ENCODE data around the gene TANGO2. TPM values are rescaled to one million over a fixed set of nuclear protein-coding genes. Genes with fewer than 3 reads are reported as not detected.

TANGO2 gene
- total and polyA plus RNA-seq, 7 experiments from 2014 or later, result 20.0 to 43.1 (median 38.6) TPM

GRCh38 chr22:20012741-20013331, 8.1 kb upstream of the TANGO2 start:
- no peak for DNase-seq

DNA sequence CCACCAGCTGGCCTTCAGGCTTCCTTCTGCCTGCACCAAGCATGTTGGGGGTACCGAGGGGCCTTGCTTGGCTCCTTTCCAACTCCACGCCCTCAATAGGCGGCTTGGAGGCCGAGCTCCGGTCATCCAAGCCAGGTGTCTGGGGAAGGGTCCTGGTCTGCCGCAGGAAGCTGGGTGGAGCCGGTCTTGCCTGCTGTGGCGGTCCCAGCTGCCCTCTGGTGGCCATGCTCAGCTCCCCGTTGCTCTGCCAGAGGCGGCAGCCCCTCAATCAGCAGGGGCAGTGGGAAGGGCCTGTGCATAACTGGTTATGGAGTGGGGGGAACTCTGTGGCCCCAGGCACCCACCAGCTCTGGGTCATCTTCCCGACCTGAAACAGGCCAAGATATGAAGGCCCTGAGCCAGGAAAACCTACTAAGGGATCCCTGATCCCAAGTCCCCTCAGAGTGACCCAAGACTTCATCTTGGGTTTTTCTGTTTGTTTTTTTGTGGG, 7.5 kb upstream of the TANGO2 start:
- peaks cover 4 to 5% of the 10 kb centered on the region in 2 donors for H3K4me1 ChIP-seq (ENCODE audit: control insufficient read depth in 2 of 2, insufficient read depth in 2 of 2, low read length in 2 of 2)
- H3K27ac ChIP-seq (ENCODE audit: low read depth, low read length), result no peak overlapping the region
- no peaks in the 10 kb centered on the region for H3K36me3 Mint-ChIP-seq
- no peaks in the 10 kb centered on the region for H3K9me3 ChIP-seq (ENCODE audit: control insufficient read depth in 2 of 3, low read length in 3 of 3)
- no peak overlapping the region for H3K4me3 Mint-ChIP-seq
- POLR2A ChIA-PET, result interaction anchor here (1.1 kb wide), 1 partner anchor 8 kb away, joined by 4 read pairs; no protein-coding TSS in a partner anchor
- H3K36me3 ChIP-seq (ENCODE audit: control insufficient read depth in 2 of 3, insufficient read depth in 3 of 3, low read length in 3 of 3), result peaks cover 0 to 4% (median 0%) of the 10 kb centered on the region in 3 experiments
- H3K27me3 Mint-ChIP-seq, result peaks cover 0 to 33% (median 0%) of the 10 kb centered on the region in 5 donors
- intact Hi-C loops (cut with micrococcal nuclease), result loop anchor here in 1 of 2 donors (1.0 kb wide), 1 partner anchor 43 kb away; no protein-coding TSS in a partner anchor
- ATAC-seq (no peak), DNase-seq (peak in 2 of 9 donors; percentile 22 to 28)
- H3K27ac Mint-ChIP-seq, result no peak overlapping the region
- H3K9me3 Mint-ChIP-seq, result no peaks in the 10 kb centered on the region
- H3K4me1 Mint-ChIP-seq, result peaks cover 0 to 19% (median 13%) of the 10 kb centered on the region in 7 donors
- H3K27me3 ChIP-seq (ENCODE audit: control insufficient read depth in 2 of 2, insufficient read depth in 2 of 2, low read length in 2 of 2), result no peaks in the 10 kb centered on the region
- H3K4me3 ChIP-seq (ENCODE audit: low read length), result no peak overlapping the region
- CTCF ChIA-PET, result interaction anchor here (0.8 to 1.2 kb wide), 2 partner anchors 42 to 65 kb away, joined by 3 to 4 read pairs; no protein-coding TSS in a partner anchor

More at GRCh38 chr22:20012741-20013331, 8.1 kb upstream of the TANGO2 start:
- ATAC-seq, result no peak
- no peak overlapping the region for H3K4me3 Mint-ChIP-seq
- H3K9me3 ChIP-seq (ENCODE audit: control insufficient read depth in 2 of 3, low read length in 3 of 3), result no peaks in the 10 kb centered on the region
- peaks cover 0 to 17% (median 13%) of the 10 kb centered on the region in 7 donors for H3K4me1 Mint-ChIP-seq
- no peak overlapping the region for H3K4me3 ChIP-seq (ENCODE audit: low read length)
- no peak overlapping the region for H3K27ac Mint-ChIP-seq
- ChIA-PET CTCF (interaction anchor here (1.2 kb wide), 1 partner anchor 42 kb away, joined by 4 read pairs; no protein-coding TSS in a partner anchor), POLR2A (interaction anchor here (1.1 kb wide), 1 partner anchor 9 kb away, joined by 4 read pairs; no protein-coding TSS in a partner anchor)
- H3K36me3 ChIP-seq (ENCODE audit: control insufficient read depth in 2 of 3, insufficient read depth in 3 of 3, low read length in 3 of 3), result peaks cover 0 to 4% (median 0%) of the 10 kb centered on the region in 3 experiments
- no peaks in the 10 kb centered on the region for H3K9me3 Mint-ChIP-seq
- H3K27ac ChIP-seq (ENCODE audit: low read depth, low read length), result no peak overlapping the region
- no peaks in the 10 kb centered on the region for H3K27me3 ChIP-seq (ENCODE audit: control insufficient read depth in 2 of 2, insufficient read depth in 2 of 2, low read length in 2 of 2)
- H3K36me3 Mint-ChIP-seq, result no peaks in the 10 kb centered on the region
- intact Hi-C loops (cut with micrococcal nuclease), result loop anchor here in 1 of 2 donors (1.0 kb wide), 1 partner anchor 43 kb away; no protein-coding TSS in a partner anchor
- H3K4me1 ChIP-seq (ENCODE audit: control insufficient read depth in 2 of 2, insufficient read depth in 2 of 2, low read length in 2 of 2), result peaks cover 4 to 5% of the 10 kb centered on the region in 2 donors
- H3K27me3 Mint-ChIP-seq, result peaks cover 0 to 27% (median 0%) of the 10 kb centered on the region in 5 donors

DNA sequence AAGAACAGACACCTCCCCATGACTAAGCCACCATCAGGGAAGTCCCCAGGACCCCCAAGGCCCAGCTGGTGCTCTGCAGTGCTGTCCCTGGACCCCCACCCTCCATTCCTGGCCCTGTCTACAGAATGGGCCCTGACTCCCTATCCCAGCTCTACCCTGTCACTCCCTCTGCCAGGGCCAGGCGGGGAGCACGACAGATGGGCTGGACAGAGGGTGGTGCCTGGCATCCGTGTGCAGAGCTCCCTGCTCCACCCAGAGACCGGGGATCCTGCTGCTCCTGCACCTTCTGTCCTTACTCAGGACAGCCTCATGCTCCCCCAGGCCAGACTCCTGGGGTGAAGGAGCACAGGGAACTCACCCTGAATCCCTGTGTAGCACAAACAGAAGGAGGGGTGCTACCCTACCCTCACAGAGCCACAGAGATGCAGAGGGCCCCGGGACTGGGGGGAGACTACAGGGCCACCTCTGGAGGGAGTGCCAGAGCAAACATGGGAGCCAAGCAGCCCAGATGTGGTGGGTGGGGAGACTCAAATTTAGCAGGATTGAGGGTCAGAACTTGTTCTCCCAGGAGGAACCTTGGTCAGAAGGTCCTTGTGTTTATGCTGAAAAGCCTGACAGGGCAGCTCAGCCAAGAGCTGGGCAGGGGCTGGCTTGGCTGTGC, 6.3 kb upstream of the TANGO2 start:
- ChIA-PET CTCF (interaction anchor here (0.7 kb wide), 1 partner anchor 59 kb away, joined by 3 read pairs; no protein-coding TSS in a partner anchor), POLR2A (interaction anchor here (0.5 kb wide), 1 partner anchor 56 kb away, joined by 4 read pairs; no protein-coding TSS in a partner anchor)
- H3K4me3 Mint-ChIP-seq, result peak overlapping the region in 7 of 10 donors; percentile 55 to 83 (median 74)
- Histone ChIP-seq H3K9me3 (ENCODE audit: control insufficient read depth in 2 of 3, low read length in 3 of 3) (no peaks in the 10 kb centered on the region), H3K4me3 (ENCODE audit: low read length) (no peak overlapping the region), H3K4me1 (ENCODE audit: control insufficient read depth in 2 of 2, insufficient read depth in 2 of 2, low read length in 2 of 2) (peaks cover 4 to 5% of the 10 kb centered on the region in 2 donors), H3K27me3 (ENCODE audit: control insufficient read depth in 2 of 2, insufficient read depth in 2 of 2, low read length in 2 of 2) (no peaks in the 10 kb centered on the region), H3K27ac (ENCODE audit: low read depth, low read length) (no peak overlapping the region), H3K36me3 (ENCODE audit: control insufficient read depth in 2 of 3, insufficient read depth in 3 of 3, low read length in 3 of 3) (peaks cover 0 to 4% (median 0%) of the 10 kb centered on the region in 3 experiments)
- H3K27ac Mint-ChIP-seq, result no peak overlapping the region
- H3K4me1 Mint-ChIP-seq, result peaks cover 0 to 19% (median 14%) of the 10 kb centered on the region in 7 donors
- peaks cover 0 to 40% (median 0%) of the 10 kb centered on the region in 5 donors for H3K27me3 Mint-ChIP-seq
- no peaks in the 10 kb centered on the region for H3K9me3 Mint-ChIP-seq
- DNase-seq (no peak), ATAC-seq (no peak)
- H3K36me3 Mint-ChIP-seq, result no peaks in the 10 kb centered on the region
- intact Hi-C loops (cut with micrococcal nuclease), result loop anchor here in 1 of 2 donors (5.0 kb wide), 1 partner anchor 157 kb away; no protein-coding TSS in a partner anchor

- H3K4me3 Mint-ChIP-seq, result peak overlapping the region; percentile 55 to 83 (median 76)
These were observed 5.7 kb upstream of the TANGO2 start for GRCh38 chr22:20015187-20015625.

GRCh38 chr22:20015971-20016733, 4.8 kb upstream of the TANGO2 start:
- peaks cover 0 to 26% (median 19%) of the 10 kb centered on the region in 7 donors for H3K4me1 Mint-ChIP-seq
- ATAC-seq (no peak), DNase-seq (peak in 3 of 9 donors; percentile 9 to 28 (median 18))
- H3K27me3 ChIP-seq (ENCODE audit: control insufficient read depth in 2 of 2, insufficient read depth in 2 of 2, low read length in 2 of 2), result no peaks in the 10 kb centered on the region
- H3K4me3 ChIP-seq (ENCODE audit: low read length), result peak overlapping the region; percentile 78
- no peak overlapping the region for H3K27ac Mint-ChIP-seq
- H3K36me3 Mint-ChIP-seq, result no peaks in the 10 kb centered on the region
- peak overlapping the region; percentile 35 for H3K27ac ChIP-seq (ENCODE audit: low read depth, low read length)
- intact Hi-C loops (cut with micrococcal nuclease), result loop anchor here (1.0 to 5.0 kb wide), 5 partner anchors 29 to 159 kb away; partner anchors contain the start of genes TRMT2A (in 1 of the 2) and ZDHHC8 (in 1 of the 2)
- peaks cover 0 to 2% (median 0%) of the 10 kb centered on the region in 11 donors for H3K9me3 Mint-ChIP-seq
- H3K4me3 Mint-ChIP-seq, result peak overlapping the region in 6 of 10 donors; percentile 23 to 90 (median 86)
- POLR2A ChIA-PET, result interaction anchor here (1.0 kb wide), 1 partner anchor 26 kb away, joined by 3 read pairs; no protein-coding TSS in a partner anchor
- H3K9me3 ChIP-seq (ENCODE audit: control insufficient read depth in 2 of 3, low read length in 3 of 3), result no peaks in the 10 kb centered on the region
- H3K27me3 Mint-ChIP-seq, result peaks cover 0 to 40% (median 0%) of the 10 kb centered on the region in 5 donors
- CTCF ChIA-PET, result interaction anchor here (0.6 to 1.0 kb wide), 2 partner anchors 45 to 285 kb away, joined by 3 read pairs; no protein-coding TSS in a partner anchor
- peaks cover 0 to 6% (median 0%) of the 10 kb centered on the region in 3 experiments for H3K36me3 ChIP-seq (ENCODE audit: control insufficient read depth in 2 of 3, insufficient read depth in 3 of 3, low read length in 3 of 3)
- H3K4me1 ChIP-seq (ENCODE audit: control insufficient read depth in 2 of 2, insufficient read depth in 2 of 2, low read length in 2 of 2), result peaks cover 10 to 11% of the 10 kb centered on the region in 2 donors

More at GRCh38 chr22:20015187-20015625, 5.7 kb upstream of the TANGO2 start:
- Mint-ChIP-seq H3K9me3 (no peaks in the 10 kb centered on the region), H3K4me1 (peaks cover 0 to 22% (median 18%) of the 10 kb centered on the region in 7 donors), H3K36me3 (no peaks in the 10 kb centered on the region), H3K27ac (peak overlapping the region in 1 of 9 donors; percentile 16), H3K27me3 (peaks cover 0 to 40% (median 0%) of the 10 kb centered on the region in 5 donors)
- Histone ChIP-seq H3K4me1 (ENCODE audit: control insufficient read depth in 2 of 2, insufficient read depth in 2 of 2, low read length in 2 of 2) (peaks cover 7% of the 10 kb centered on the region in 2 donors), H3K36me3 (ENCODE audit: control insufficient read depth in 2 of 3, insufficient read depth in 3 of 3, low read length in 3 of 3) (peaks cover 0 to 4% (median 0%) of the 10 kb centered on the region in 3 experiments), H3K4me3 (ENCODE audit: low read length) (no peak overlapping the region), H3K27ac (ENCODE audit: low read depth, low read length) (no peak overlapping the region), H3K9me3 (ENCODE audit: control insufficient read depth in 2 of 3, low read length in 3 of 3) (no peaks in the 10 kb centered on the region), H3K27me3 (ENCODE audit: control insufficient read depth in 2 of 2, insufficient read depth in 2 of 2, low read length in 2 of 2) (no peaks in the 10 kb centered on the region)
- POLR2A ChIA-PET, result interaction anchor here (0.5 to 1.0 kb wide), 2 partner anchors 25 to 57 kb away, joined by 3 to 4 read pairs; no protein-coding TSS in a partner anchor
- CTCF ChIA-PET, result interaction anchor here (0.7 to 1.0 kb wide), 2 partner anchors 44 to 59 kb away, joined by 3 read pairs; no protein-coding TSS in a partner anchor
- ATAC-seq (no peak), DNase-seq (no peak)
- intact Hi-C loops (cut with micrococcal nuclease), result loop anchor here in 1 of 2 donors (5.0 kb wide), 1 partner anchor 158 kb away; no protein-coding TSS in a partner anchor
